OCI-LY3 (cell line): ENCODE results near the gene XBP1.

ENCODE experiments used
- EZH2phosphoT487 ChIP-seq: fragments of 200-600 bp; shearing (Covaris generic); IDR thresholded peaks from 2 replicates; pipeline ENCODE4 v1.6.1; 2018; ENCODE audit warnings: antibody characterized with exemption, mixed run types, low read depth
- TF ChIP-seq, protein P1 (sequence below): fragments of 200-600, 300-600 bp; sonication (generic); IDR thresholded peaks from 2 replicates; pipeline ENCODE4 v1.5.1; 2014; ENCODE audit warnings: antibody characterized with exemption, low read length, low read depth

DNA sequence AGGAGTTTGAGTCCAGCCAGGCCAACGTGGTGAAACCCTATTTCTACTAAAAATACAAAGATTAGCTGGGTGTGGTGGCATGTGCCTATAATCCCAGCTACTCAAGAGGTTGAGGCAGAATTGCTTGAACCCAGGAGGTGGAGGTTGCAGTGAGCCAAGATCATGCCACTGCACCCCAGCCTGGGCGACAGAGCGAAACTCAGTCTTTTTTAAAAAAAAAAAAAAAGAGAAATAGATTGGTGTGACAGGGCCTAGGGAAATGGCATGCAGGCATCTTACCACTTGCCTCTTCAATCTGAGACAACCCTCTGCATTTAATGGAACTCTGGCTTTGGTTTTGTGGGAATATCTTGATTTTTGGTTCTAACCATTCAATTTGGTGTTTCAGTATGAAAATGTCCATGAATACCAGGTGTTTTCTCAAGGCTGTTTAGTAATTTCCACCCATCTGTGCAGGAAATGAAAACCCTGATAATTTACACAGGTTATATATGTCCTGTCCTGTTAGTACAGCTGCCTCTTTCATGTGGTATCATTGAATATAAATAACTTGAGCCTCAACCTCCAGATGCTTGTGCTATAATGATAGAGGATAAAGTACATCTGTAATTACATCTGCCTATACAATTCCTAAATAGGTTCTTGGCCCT lies 8.4 kb downstream of the XBP1 start:
- TF ChIP-seq, protein P1, sequence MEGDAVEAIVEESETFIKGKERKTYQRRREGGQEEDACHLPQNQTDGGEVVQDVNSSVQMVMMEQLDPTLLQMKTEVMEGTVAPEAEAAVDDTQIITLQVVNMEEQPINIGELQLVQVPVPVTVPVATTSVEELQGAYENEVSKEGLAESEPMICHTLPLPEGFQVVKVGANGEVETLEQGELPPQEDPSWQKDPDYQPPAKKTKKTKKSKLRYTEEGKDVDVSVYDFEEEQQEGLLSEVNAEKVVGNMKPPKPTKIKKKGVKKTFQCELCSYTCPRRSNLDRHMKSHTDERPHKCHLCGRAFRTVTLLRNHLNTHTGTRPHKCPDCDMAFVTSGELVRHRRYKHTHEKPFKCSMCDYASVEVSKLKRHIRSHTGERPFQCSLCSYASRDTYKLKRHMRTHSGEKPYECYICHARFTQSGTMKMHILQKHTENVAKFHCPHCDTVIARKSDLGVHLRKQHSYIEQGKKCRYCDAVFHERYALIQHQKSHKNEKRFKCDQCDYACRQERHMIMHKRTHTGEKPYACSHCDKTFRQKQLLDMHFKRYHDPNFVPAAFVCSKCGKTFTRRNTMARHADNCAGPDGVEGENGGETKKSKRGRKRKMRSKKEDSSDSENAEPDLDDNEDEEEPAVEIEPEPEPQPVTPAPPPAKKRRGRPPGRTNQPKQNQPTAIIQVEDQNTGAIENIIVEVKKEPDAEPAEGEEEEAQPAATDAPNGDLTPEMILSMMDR, result no peak
- no peak for TF ChIP-seq EZH2phosphoT487
